IMR-90 (cell line): ENCODE data around the gene FLT3.

Experiments
- CHD1 ChIP-seq: IDR thresholded peaks from 2 replicates; pipeline ENCODE4 v1.6.1; 2012; ENCODE audit warnings: low read depth, low read length, improper control_type of control experiment
- CTCF ChIP-seq: conservative IDR thresholded peaks from 2 replicates; pipeline ENCODE4 v1.5.1; 2012; ENCODE audit warnings: mild to moderate bottlenecking, low read depth, low read length, improper control_type of control experiment
- ELK1 ChIP-seq: fragments of 150-350 bp; IDR thresholded peaks from 2 replicates; pipeline ENCODE4 v1.6.1; 2016; ENCODE audit warnings: low read depth, mild to moderate bottlenecking, low read length, moderate library complexity, borderline replicate concordance
- MAFK ChIP-seq: IDR thresholded peaks from 2 replicates; pipeline ENCODE4 v1.6.1; 2012; ENCODE audit warnings: low read depth, low read length, improper control_type of control experiment
- MAZ ChIP-seq: IDR thresholded peaks from 2 replicates; pipeline ENCODE4 v1.6.1; 2012; ENCODE audit warnings: low read depth, mild to moderate bottlenecking, low read length, improper control_type of control experiment, moderate library complexity, borderline replicate concordance
- MXI1 ChIP-seq: IDR thresholded peaks from 2 replicates; pipeline ENCODE4 v1.6.1; 2012; ENCODE audit warnings: low read depth, mild to moderate bottlenecking, low read length, moderate library complexity, borderline replicate concordance
- NFE2L2 ChIP-seq: fragments of 150-350 bp; IDR thresholded peaks from 2 replicates; pipeline ENCODE4 v1.6.1; 2016; ENCODE audit warnings: low read depth, mild to moderate bottlenecking, low read length
- POLR2A ChIP-seq: IDR thresholded peaks from 2 replicates; pipeline ENCODE4 v1.6.1; 2012; ENCODE audit warnings: mild to moderate bottlenecking, low read depth, low read length
- RAD21 ChIP-seq: IDR thresholded peaks from 2 replicates; pipeline ENCODE4 v1.6.1; 2012; ENCODE audit warnings: low read length, improper control_type of control experiment
- RCOR1 ChIP-seq: IDR thresholded peaks from 2 replicates; pipeline ENCODE4 v1.6.1; 2012; ENCODE audit warnings: mild to moderate bottlenecking, low read length, improper control_type of control experiment; ENCODE audit not compliant: insufficient replicate concordance
- RFX5 ChIP-seq: IDR thresholded peaks from 2 replicates; pipeline ENCODE4 v1.8.0; 2012; ENCODE audit warnings: low read depth, mild to moderate bottlenecking, low read length, moderate library complexity
- SMC3 ChIP-seq: fragments of 150-350 bp; IDR thresholded peaks from 2 replicates; pipeline ENCODE4 v1.6.1; 2016; ENCODE audit warnings: low read depth, mild to moderate bottlenecking, antibody characterized with exemption, low read length, moderate library complexity
- USF2 ChIP-seq: fragments of 150-350 bp; IDR thresholded peaks from 2 replicates; pipeline ENCODE4 v1.6.1; 2017; ENCODE audit warnings: mild to moderate bottlenecking, antibody characterized with exemption, low read length, low read depth

- TF ChIP-seq CTCF (no peak), POLR2A (no peak), ELK1 (no peak), MAZ (no peak), RAD21 (no peak), CHD1 (no peak), MAFK (no peak), USF2 (no peak), RFX5 (no peak), RCOR1 (no peak), NFE2L2 (no peak), MXI1 (no peak), SMC3 (no peak)
Observed at GRCh38 chr13:27969866-27970229, 130.5 kb downstream of the FLT3 start.
